Sigmoid colon (tissue), 4 donors: Measurements from ENCODE around the gene NFKB2.

Source experiments
- CTCF ChIP-seq, 4 experiments: fragments of 450-650 bp in 3 of 4; fragments of 200-600 bp in 1 of 4; IDR thresholded peaks; one replicate each; pipeline ENCODE4 v1.5.1; 2016 to 2019; ENCODE audit warnings: antibody characterized with exemption in 4 of 4, mild to moderate bottlenecking in 3 of 4, moderate library complexity in 2 of 4
- EP300 ChIP-seq, 4 donors: sonication (generic); formaldehyde crosslinking; IDR thresholded peaks; one replicate each; pipeline ENCODE4 v1.6.1; 2017; ENCODE audit warnings: antibody characterized with exemption in 4 of 4
- POLR2AphosphoS5 ChIP-seq, 4 donors: sonication (generic); formaldehyde crosslinking; IDR thresholded peaks; one replicate each; pipeline ENCODE4 v1.6.1; 2017; ENCODE audit warnings: antibody characterized with exemption in 4 of 4

GRCh38 chr10:102382871-102383270, 12.6 kb upstream of the NFKB2 start:
- TF ChIP-seq EP300 (IDR thresholded peaks at IDR 0.05) (no peak), POLR2AphosphoS5 (IDR thresholded peaks at IDR 0.05) (no peak), CTCF (IDR thresholded peaks at IDR 0.05) (no peak)
